ENCODE data around the gene GNL3. TPM values are rescaled to one million over a fixed set of nuclear protein-coding genes. Genes with fewer than 3 reads are reported as not detected.

GNL3 gene
- total and polyA plus RNA-seq, 2 donors from 2014 or later: 27.9 to 47.8 TPM

DNA sequence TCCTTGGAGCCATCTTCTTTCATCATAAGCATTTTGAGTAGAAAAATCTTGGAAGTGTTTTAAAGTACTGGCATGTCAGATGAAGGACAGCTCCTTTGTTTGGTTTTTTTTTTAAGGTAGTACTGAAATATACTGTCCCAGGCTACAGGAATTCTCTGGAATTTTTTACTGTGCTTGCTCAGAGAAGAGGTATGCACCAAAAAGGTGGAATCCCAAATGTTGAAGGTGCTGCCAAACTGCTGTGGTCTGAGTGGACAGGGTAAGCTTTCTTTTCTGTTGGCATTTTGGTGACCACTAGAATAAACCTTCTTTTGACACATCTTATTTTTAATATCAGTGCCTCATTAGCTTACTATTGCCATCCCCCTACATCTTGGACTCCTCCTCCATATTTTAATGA is 7.2 kb downstream of the GNL3 start:
- Histone ChIP-seq H3K4me1 (ENCODE audit: control insufficient read depth in 2 of 3, insufficient read depth in 2 of 3, low read depth in 1 of 3, low read length in 3 of 3) (no peaks in the 10 kb centered on the region), H3K36me3 (ENCODE audit: control insufficient read depth in 2 of 3, insufficient read depth in 3 of 3, low read length in 3 of 3) (peaks cover 37 to 84% (median 70%) of the 10 kb centered on the region in 3 donors), H3K4me3 (ENCODE audit: low read length in 3 of 3) (no peak overlapping the region), H3K27me3 (ENCODE audit: control insufficient read depth, insufficient read depth, low read length) (no peaks in the 10 kb centered on the region), H3K9me3 (ENCODE audit: control insufficient read depth in 2 of 3, insufficient read depth in 1 of 3, low read length in 3 of 3) (no peaks in the 10 kb centered on the region), H3K27ac (ENCODE audit: low read depth in 2 of 2, low read length in 2 of 2) (no peak overlapping the region), H3K9ac (ENCODE audit: low read length in 3 of 3) (no peak overlapping the region)
- TF ChIP-seq, protein P1, sequence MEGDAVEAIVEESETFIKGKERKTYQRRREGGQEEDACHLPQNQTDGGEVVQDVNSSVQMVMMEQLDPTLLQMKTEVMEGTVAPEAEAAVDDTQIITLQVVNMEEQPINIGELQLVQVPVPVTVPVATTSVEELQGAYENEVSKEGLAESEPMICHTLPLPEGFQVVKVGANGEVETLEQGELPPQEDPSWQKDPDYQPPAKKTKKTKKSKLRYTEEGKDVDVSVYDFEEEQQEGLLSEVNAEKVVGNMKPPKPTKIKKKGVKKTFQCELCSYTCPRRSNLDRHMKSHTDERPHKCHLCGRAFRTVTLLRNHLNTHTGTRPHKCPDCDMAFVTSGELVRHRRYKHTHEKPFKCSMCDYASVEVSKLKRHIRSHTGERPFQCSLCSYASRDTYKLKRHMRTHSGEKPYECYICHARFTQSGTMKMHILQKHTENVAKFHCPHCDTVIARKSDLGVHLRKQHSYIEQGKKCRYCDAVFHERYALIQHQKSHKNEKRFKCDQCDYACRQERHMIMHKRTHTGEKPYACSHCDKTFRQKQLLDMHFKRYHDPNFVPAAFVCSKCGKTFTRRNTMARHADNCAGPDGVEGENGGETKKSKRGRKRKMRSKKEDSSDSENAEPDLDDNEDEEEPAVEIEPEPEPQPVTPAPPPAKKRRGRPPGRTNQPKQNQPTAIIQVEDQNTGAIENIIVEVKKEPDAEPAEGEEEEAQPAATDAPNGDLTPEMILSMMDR (IDR thresholded peaks at IDR 0.05; ENCODE audit: borderline replicate concordance, extremely low read depth, insufficient read depth): no peak
- intact Hi-C loops (cut with DNase I): no loop called here
- no peak for FAIRE-seq
- DNase-seq: no peak

DNA sequence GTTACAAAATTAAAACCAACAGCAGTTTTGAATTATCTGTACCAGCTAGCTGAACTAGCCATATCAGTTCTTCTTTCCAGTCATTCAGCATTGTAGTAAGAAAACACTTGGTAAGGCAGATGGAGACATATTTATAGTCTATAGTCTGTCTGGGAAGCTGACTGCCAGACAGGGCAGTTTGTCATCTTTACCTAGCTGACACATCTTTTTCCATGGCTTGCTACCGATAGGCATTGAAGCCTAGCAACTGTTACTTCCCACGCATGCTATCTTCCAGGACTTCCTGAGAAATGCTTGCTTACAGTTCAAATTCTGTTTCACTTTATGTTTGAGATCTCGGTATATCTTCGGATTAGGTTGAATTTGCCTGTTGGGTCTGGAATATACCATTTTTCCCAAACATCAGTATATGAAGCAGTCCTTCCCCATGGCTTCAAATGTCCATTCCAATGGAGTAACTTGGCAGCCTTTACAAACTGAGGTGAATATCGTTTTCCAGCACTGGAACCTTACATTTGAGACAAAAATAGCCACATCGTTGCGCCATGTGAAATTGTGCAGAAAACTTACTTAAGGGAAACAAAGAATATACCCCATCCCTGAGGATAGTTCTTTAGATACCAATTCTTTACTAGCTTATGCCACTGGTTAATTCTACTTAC is 8.8 kb downstream of the GNL3 start:
- no peaks in the 10 kb centered on the region for H3K4me1 ChIP-seq (ENCODE audit: control insufficient read depth in 2 of 3, insufficient read depth in 2 of 3, low read depth in 1 of 3, low read length in 3 of 3)
- no peak overlapping the region for H3K27ac ChIP-seq (ENCODE audit: low read depth in 2 of 2, low read length in 2 of 2)
- intact Hi-C loops (cut with DNase I): no loop called here
- no peak for DNase-seq
- H3K4me3 ChIP-seq (ENCODE audit: low read length in 3 of 3): no peak overlapping the region
- TF ChIP-seq, protein P1 (IDR thresholded peaks at IDR 0.05; ENCODE audit: borderline replicate concordance, extremely low read depth, insufficient read depth): no peak
- H3K9ac ChIP-seq (ENCODE audit: low read length in 3 of 3): no peak overlapping the region
- FAIRE-seq: no peak
- H3K9me3 ChIP-seq (ENCODE audit: control insufficient read depth in 2 of 3, insufficient read depth in 1 of 3, low read length in 3 of 3): no peaks in the 10 kb centered on the region
- H3K36me3 ChIP-seq (ENCODE audit: control insufficient read depth in 2 of 3, insufficient read depth in 3 of 3, low read length in 3 of 3): peaks cover 22 to 74% (median 59%) of the 10 kb centered on the region in 3 donors
- H3K27me3 ChIP-seq (ENCODE audit: control insufficient read depth, insufficient read depth, low read length): no peaks in the 10 kb centered on the region

DNA sequence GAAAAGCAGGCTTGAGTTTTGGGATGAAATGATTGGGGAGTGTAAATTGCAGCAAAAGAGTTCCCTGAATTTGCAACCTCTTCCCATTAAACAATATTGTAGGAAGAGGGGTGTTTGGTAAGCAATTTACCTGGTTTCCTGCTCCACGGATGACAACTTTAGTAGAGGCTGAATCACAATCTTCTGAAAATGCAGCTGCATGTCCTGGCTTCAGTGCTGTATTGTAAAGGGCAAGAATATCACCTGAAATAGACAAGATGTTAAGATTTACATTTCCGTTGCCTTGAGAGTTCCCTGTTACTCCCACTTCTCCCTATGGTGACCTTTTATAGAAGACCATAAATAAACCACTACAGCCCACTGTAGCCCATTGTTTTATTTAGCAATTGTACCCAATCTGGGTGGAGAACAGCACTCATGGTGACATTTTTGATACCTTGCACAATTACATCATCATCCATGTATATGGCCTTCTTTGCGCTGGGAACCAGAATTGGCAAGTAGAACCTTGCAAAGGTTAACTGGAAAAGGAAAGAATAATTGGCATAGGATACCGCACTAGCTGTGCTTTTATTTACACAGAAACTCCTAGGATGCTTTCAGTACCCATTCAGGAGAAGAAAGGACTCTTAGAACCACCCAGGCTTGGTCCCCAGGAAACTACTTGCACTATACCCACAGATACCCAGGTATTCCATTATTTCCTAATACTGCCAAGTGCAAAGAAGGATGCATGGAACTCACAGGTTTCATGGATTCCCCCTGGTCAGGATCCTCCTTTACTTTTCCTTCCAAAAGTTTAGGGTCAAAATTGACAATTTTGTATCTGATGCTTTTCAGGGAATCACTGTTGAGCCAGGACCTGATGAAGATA is 10.2 kb downstream of the GNL3 start:
- H3K9ac ChIP-seq (ENCODE audit: low read length in 3 of 3): no peak overlapping the region
- H3K36me3 ChIP-seq (ENCODE audit: control insufficient read depth in 2 of 3, insufficient read depth in 3 of 3, low read length in 3 of 3): peaks cover 17 to 63% (median 54%) of the 10 kb centered on the region in 3 donors
- FAIRE-seq: no peak
- H3K4me3 ChIP-seq (ENCODE audit: low read length in 3 of 3): no peak overlapping the region
- H3K9me3 ChIP-seq (ENCODE audit: control insufficient read depth in 2 of 3, insufficient read depth in 1 of 3, low read length in 3 of 3): no peaks in the 10 kb centered on the region
- H3K27ac ChIP-seq (ENCODE audit: low read depth in 2 of 2, low read length in 2 of 2): no peak overlapping the region
- intact Hi-C loops (cut with DNase I): no loop called here
- H3K27me3 ChIP-seq (ENCODE audit: control insufficient read depth, insufficient read depth, low read length): no peaks in the 10 kb centered on the region
- DNase-seq: no peak
- H3K4me1 ChIP-seq (ENCODE audit: control insufficient read depth in 2 of 3, insufficient read depth in 2 of 3, low read depth in 1 of 3, low read length in 3 of 3): no peaks in the 10 kb centered on the region
- TF ChIP-seq, protein P1 (IDR thresholded peaks at IDR 0.05; ENCODE audit: borderline replicate concordance, extremely low read depth, insufficient read depth): no peak
